ENCODE measurements around the gene AMBRA1. TPM values are rescaled to one million over a fixed set of nuclear protein-coding genes. Genes with fewer than 3 reads are reported as not detected.

Gene AMBRA1
- total RNA-seq, 1 donor, result 29.1 TPM

- Histone ChIP-seq H3K4me1 (ENCODE audit: insufficient read depth, low read length) (no peaks in the 10 kb centered on the region), H3K27me3 (ENCODE audit: insufficient read depth, low read length) (no peaks in the 10 kb centered on the region), H3K9me3 (ENCODE audit: low read depth, low read length) (no peaks in the 10 kb centered on the region), H3K4me3 (ENCODE audit: low read length) (no peak overlapping the region)
Observed at GRCh38 chr11:46472662-46472994, 121.2 kb downstream of the AMBRA1 start.

DNA sequence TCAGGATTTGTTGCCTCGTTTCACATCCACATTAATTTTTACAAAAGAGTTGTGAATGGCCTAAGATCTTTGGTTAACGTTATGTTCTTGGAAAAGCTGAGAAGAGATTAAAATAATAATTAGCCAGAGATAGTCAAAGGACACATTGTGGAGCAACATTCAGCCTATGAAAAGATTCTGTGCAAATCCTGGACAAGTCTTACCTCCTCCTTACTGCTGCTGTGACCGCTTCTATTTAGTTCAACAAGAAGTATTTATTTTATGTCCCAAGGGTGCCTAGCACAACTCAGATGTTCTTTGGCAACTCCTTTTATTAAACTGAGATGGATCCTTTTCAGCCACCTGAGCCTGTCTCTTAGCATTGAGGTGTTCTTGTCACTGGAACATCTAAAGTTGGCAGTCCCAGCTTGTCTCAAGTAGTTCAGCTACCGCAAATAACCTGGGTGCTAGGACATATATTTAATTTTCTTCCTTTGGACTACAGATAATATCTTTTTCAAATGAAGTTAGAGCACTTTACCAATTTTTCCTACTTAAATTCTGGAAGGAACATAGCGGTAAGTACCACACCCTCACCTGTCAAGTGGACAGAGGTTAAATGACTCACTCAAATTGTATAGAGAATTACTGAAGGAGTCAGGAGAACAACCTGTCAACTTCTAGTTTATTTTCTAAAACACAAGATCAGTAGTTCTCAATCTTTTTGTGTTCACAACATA lies 121.7 kb downstream of the AMBRA1 start:
- Histone ChIP-seq H3K9me3 (ENCODE audit: low read depth, low read length) (no peaks in the 10 kb centered on the region), H3K4me3 (ENCODE audit: low read length) (no peak overlapping the region), H3K27me3 (ENCODE audit: insufficient read depth, low read length) (no peaks in the 10 kb centered on the region), H3K4me1 (ENCODE audit: insufficient read depth, low read length) (no peaks in the 10 kb centered on the region)

GRCh38 chr11:46469926-46470325 lies 123.9 kb downstream of the AMBRA1 start:
- Histone ChIP-seq H3K9me3 (ENCODE audit: low read depth, low read length) (no peaks in the 10 kb centered on the region), H3K4me1 (ENCODE audit: insufficient read depth, low read length) (no peaks in the 10 kb centered on the region), H3K27me3 (ENCODE audit: insufficient read depth, low read length) (no peaks in the 10 kb centered on the region), H3K4me3 (ENCODE audit: low read length) (no peak overlapping the region)

DNA sequence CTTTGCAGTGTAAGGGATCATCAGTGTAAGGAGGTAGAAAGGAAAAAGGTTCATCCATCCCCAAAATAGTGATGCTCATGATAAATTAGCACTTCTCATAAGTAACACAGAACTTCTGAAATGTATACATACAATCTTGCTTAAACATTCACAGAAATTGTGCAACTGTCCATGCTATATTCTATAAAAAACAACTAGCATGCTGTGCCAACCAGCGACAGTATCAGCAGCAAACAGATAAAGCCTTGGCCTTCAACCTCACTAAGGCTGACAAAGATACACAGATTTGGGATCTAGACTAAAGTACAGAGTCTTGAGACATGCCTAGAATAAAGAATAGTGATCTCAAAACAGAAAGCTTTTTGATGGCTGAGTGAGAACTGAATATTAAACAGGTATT lies 128.1 kb downstream of the AMBRA1 start:
- Histone ChIP-seq H3K9me3 (ENCODE audit: low read depth, low read length) (no peaks in the 10 kb centered on the region), H3K27me3 (ENCODE audit: insufficient read depth, low read length) (no peaks in the 10 kb centered on the region), H3K4me3 (ENCODE audit: low read length) (no peak overlapping the region), H3K4me1 (ENCODE audit: insufficient read depth, low read length) (no peaks in the 10 kb centered on the region)

GRCh38 chr11:46463701-46464421 lies 130.0 kb downstream of the AMBRA1 start:
- H3K9me3 ChIP-seq (ENCODE audit: low read depth, low read length), result no peaks in the 10 kb centered on the region
- H3K4me3 ChIP-seq (ENCODE audit: low read length), result no peak overlapping the region
- no peaks in the 10 kb centered on the region for H3K4me1 ChIP-seq (ENCODE audit: insufficient read depth, low read length)

GRCh38 chr11:46461461-46461927 lies 132.3 kb downstream of the AMBRA1 start:
- H3K9me3 ChIP-seq (ENCODE audit: low read depth, low read length), result no peaks in the 10 kb centered on the region
- no peaks in the 10 kb centered on the region for H3K27me3 ChIP-seq (ENCODE audit: insufficient read depth, low read length)
- H3K4me3 ChIP-seq (ENCODE audit: low read length), result no peak overlapping the region

More at GRCh38 chr11:46463701-46464421, 130.0 kb downstream of the AMBRA1 start:
- H3K27me3 ChIP-seq (ENCODE audit: insufficient read depth, low read length), result no peaks in the 10 kb centered on the region

DNA sequence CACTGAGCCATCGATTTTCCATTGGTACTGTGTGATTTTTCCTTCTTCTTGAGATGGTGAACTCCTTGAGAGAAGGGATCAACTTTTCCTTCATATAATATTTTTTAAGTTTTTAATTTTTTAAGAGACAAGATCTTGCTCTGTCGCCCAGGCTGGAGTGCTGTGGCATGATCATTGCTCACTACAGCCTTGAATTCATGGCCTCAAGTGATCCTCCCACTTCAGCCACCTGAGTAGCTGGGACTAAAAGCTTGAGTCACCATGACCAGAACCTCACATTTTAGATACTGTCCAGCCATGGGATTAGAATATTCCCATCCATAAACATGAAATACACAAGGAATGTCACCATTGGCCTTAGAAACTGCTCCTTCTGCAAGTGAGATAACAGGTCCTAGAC lies 135.3 kb downstream of the AMBRA1 start:
- H3K4me1 ChIP-seq (ENCODE audit: insufficient read depth, low read length), result no peaks in the 10 kb centered on the region
- H3K27me3 ChIP-seq (ENCODE audit: insufficient read depth, low read length), result no peaks in the 10 kb centered on the region
- no peak overlapping the region for H3K4me3 ChIP-seq (ENCODE audit: low read length)
- H3K9me3 ChIP-seq (ENCODE audit: low read depth, low read length), result no peaks in the 10 kb centered on the region

More at GRCh38 chr11:46461461-46461927, 132.3 kb downstream of the AMBRA1 start:
- H3K4me1 ChIP-seq (ENCODE audit: insufficient read depth, low read length), result no peaks in the 10 kb centered on the region

- Histone ChIP-seq H3K4me3 (ENCODE audit: low read length) (no peak overlapping the region), H3K27me3 (ENCODE audit: insufficient read depth, low read length) (no peaks in the 10 kb centered on the region), H3K9me3 (ENCODE audit: low read depth, low read length) (no peaks in the 10 kb centered on the region), H3K4me1 (ENCODE audit: insufficient read depth, low read length) (no peaks in the 10 kb centered on the region)
Observed at GRCh38 chr11:46457659-46458424, 136.0 kb downstream of the AMBRA1 start.

- Histone ChIP-seq H3K9me3 (ENCODE audit: low read depth, low read length) (no peaks in the 10 kb centered on the region), H3K4me1 (ENCODE audit: insufficient read depth, low read length) (no peaks in the 10 kb centered on the region), H3K27me3 (ENCODE audit: insufficient read depth, low read length) (no peaks in the 10 kb centered on the region), H3K4me3 (ENCODE audit: low read length) (no peak overlapping the region)
Observed at GRCh38 chr11:46457021-46457420, 136.8 kb downstream of the AMBRA1 start.

DNA sequence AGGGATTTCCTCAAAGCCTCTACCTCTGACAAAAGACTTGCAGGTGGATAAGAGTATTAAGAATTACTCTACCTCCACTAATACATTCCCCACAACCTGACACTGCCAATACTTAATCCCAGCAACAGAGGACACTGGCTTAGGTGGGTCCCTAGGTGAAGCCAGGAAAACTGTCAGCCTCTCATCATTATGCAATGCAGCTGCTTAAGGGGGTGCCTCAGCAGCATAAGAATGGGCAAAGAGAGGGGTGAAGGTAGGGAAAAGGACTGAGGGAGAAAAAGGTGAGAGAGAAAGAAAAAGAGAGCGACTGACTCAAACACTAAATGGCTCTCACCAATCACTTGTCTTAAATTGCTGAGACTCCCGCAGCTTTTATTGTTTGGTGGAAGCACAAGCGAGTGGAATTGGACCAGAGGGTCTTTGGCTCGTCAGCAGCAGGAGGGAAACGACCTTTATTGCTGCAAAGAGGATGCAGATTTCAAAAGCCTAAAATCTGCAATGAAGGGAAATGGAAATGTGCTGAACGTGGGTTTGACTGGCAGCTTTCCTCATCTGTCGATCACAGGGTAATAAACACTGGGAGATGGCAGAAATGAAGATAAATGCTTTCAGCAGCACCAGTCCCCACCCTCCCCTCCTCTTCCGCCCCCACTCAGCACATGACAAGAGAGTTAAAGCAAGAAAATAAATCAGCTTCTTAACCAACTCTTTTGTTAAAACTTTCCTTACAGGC lies 137.4 kb downstream of the AMBRA1 start:
- H3K4me3 ChIP-seq (ENCODE audit: low read length), result no peak overlapping the region
- H3K27me3 ChIP-seq (ENCODE audit: insufficient read depth, low read length), result no peaks in the 10 kb centered on the region
- no peaks in the 10 kb centered on the region for H3K4me1 ChIP-seq (ENCODE audit: insufficient read depth, low read length)
- H3K9me3 ChIP-seq (ENCODE audit: low read depth, low read length), result no peaks in the 10 kb centered on the region

DNA sequence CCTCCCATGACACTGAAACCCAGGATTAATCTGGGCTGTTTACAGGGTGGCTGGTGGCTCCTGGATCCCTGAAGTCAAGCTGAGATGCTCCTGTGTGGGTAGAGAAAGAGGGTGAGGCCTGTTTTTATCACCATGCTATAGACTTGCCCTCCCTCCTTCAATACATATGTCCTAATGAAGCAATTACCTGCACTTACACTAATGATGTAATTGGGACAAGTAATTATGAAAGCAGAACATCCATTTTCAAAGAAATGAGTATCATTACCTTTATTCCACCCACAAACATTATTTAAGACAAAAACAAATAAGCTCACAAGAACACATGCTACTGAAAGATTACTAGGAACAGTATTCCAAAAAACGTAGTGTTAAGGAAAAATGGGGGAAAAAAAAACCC lies 138.0 kb downstream of the AMBRA1 start:
- H3K4me3 ChIP-seq (ENCODE audit: low read length), result no peak overlapping the region
- H3K9me3 ChIP-seq (ENCODE audit: low read depth, low read length), result no peaks in the 10 kb centered on the region

GRCh38 chr11:46452918-46453517 lies 140.8 kb downstream of the AMBRA1 start:
- Histone ChIP-seq H3K27me3 (ENCODE audit: insufficient read depth, low read length) (no peaks in the 10 kb centered on the region), H3K4me3 (ENCODE audit: low read length) (no peak overlapping the region), H3K4me1 (ENCODE audit: insufficient read depth, low read length) (no peaks in the 10 kb centered on the region), H3K9me3 (ENCODE audit: low read depth, low read length) (no peaks in the 10 kb centered on the region)

More for the DNA sequence above, 138.0 kb downstream of the AMBRA1 start:
- H3K27me3 ChIP-seq (ENCODE audit: insufficient read depth, low read length), result no peaks in the 10 kb centered on the region
- no peaks in the 10 kb centered on the region for H3K4me1 ChIP-seq (ENCODE audit: insufficient read depth, low read length)

GRCh38 chr11:46451759-46452158 lies 142.1 kb downstream of the AMBRA1 start:
- Histone ChIP-seq H3K4me3 (ENCODE audit: low read length) (no peak overlapping the region), H3K4me1 (ENCODE audit: insufficient read depth, low read length) (no peaks in the 10 kb centered on the region), H3K9me3 (ENCODE audit: low read depth, low read length) (no peaks in the 10 kb centered on the region), H3K27me3 (ENCODE audit: insufficient read depth, low read length) (no peaks in the 10 kb centered on the region)

DNA sequence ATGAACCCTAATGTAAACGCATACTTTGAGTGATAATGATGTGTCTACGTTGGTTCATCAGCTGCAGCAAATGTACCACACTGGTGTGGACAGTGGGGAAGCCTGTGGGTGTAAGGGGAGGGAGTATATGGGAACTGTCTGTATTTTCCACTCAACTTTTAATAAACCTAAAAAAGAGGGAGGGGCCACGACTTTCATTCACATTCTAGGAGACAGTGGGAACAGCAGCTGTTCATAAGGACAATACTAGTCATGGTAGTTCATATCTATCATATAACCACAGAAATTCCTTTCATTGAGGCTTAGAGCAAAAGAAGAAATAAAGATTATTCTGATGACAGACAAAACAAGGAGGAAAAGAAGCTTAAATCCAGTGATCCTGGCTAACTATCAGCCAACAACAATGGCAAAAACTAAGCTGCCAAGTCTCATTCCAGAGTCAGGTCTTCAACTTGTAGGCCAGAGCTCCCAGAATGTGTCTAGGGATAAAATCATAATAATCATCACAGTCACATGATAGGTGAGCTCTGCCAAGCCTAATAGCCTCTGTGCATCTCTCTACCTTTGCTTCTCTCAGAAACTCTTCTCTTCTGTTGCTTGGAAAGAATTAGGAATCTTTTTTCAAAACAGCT lies 142.9 kb downstream of the AMBRA1 start:
- H3K4me1 ChIP-seq (ENCODE audit: insufficient read depth, low read length), result no peaks in the 10 kb centered on the region
- H3K4me3 ChIP-seq (ENCODE audit: low read length), result no peak overlapping the region
- H3K27me3 ChIP-seq (ENCODE audit: insufficient read depth, low read length), result no peaks in the 10 kb centered on the region
- no peaks in the 10 kb centered on the region for H3K9me3 ChIP-seq (ENCODE audit: low read depth, low read length)
